ENCODE measurements around the gene POLK.
"Not testable (repeated sequence)": the region's sequence is repeated elsewhere in the genome, so short reads cannot be mapped to it uniquely, and the experiment has no call there.

The POLK gene

GRCh38 chr5:75584641-75585040 lies 73.0 kb downstream of the POLK start:
- H3K4me3 ChIP-seq (ENCODE audit: low read depth, low read length) = no peak overlapping the region
- TF ChIP-seq, protein P1, sequence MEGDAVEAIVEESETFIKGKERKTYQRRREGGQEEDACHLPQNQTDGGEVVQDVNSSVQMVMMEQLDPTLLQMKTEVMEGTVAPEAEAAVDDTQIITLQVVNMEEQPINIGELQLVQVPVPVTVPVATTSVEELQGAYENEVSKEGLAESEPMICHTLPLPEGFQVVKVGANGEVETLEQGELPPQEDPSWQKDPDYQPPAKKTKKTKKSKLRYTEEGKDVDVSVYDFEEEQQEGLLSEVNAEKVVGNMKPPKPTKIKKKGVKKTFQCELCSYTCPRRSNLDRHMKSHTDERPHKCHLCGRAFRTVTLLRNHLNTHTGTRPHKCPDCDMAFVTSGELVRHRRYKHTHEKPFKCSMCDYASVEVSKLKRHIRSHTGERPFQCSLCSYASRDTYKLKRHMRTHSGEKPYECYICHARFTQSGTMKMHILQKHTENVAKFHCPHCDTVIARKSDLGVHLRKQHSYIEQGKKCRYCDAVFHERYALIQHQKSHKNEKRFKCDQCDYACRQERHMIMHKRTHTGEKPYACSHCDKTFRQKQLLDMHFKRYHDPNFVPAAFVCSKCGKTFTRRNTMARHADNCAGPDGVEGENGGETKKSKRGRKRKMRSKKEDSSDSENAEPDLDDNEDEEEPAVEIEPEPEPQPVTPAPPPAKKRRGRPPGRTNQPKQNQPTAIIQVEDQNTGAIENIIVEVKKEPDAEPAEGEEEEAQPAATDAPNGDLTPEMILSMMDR (IDR thresholded peaks at IDR 0.05; ENCODE audit: borderline replicate concordance, insufficient read depth, low read depth, low read length) = no peak

- TF ChIP-seq, protein P1 (IDR thresholded peaks at IDR 0.05; ENCODE audit: borderline replicate concordance, insufficient read depth, low read depth, low read length) = no peak
- no peak overlapping the region for H3K4me3 ChIP-seq (ENCODE audit: low read depth, low read length)
These were observed 77.0 kb downstream of the POLK start for GRCh38 chr5:75588666-75589065.

GRCh38 chr5:75600535-75600934 lies 88.8 kb downstream of the POLK start:
- no peak overlapping the region for H3K4me3 ChIP-seq (ENCODE audit: low read depth, low read length)
- TF ChIP-seq, protein P1 (IDR thresholded peaks at IDR 0.05; ENCODE audit: borderline replicate concordance, insufficient read depth, low read depth, low read length) = no peak

DNA sequence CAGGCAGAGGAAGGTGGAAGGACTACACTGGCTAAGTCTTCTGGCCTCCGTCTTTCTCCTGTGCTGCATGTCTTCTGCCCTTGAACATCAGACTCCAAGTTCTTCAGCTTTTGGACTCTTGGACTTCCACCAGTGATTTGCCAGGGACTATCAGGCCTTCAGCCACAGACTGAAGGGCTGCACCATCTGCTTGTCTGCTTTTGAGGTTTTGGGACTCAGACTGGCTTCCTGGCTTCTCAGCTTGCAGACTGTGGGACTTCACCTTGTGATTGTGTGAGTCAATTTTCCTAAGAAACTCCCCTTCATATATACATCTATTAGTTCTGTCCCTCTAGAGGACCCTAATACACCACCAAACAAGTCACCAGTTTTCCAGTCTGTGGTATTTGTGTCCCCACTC lies 89.9 kb downstream of the POLK start:
- H3K4me3 ChIP-seq (ENCODE audit: low read depth, low read length) = no peak overlapping the region
- TF ChIP-seq, protein P1 (IDR thresholded peaks at IDR 0.05; ENCODE audit: borderline replicate concordance, insufficient read depth, low read depth, low read length) = no peak

DNA sequence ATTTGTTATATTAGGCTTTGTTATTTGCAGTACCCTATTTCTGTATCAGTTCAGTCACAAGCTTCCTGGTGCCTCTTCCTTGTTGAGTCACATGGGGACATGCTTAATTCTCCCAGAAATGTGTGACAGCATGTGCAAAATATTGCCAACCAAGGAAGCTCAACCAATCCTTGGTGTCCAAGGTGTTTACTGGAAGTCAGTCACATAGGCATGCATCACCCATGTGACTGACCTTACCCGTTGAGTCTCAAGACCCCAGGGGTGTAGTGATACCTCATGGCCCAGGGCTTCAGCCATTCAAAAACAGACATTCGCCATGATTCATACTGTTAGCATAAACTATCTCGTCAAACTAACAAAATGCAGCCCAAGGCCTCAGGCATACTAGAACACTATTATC lies 90.3 kb downstream of the POLK start:
- TF ChIP-seq, protein P1 (IDR thresholded peaks at IDR 0.05; ENCODE audit: borderline replicate concordance, insufficient read depth, low read depth, low read length) = no peak

GRCh38 chr5:75603371-75603770 lies 91.7 kb downstream of the POLK start:
- H3K4me3 ChIP-seq (ENCODE audit: low read depth, low read length) = no peak overlapping the region
- TF ChIP-seq, protein P1 (IDR thresholded peaks at IDR 0.05; ENCODE audit: borderline replicate concordance, insufficient read depth, low read depth, low read length) = no peak

More for the DNA sequence above, 90.3 kb downstream of the POLK start:
- no peak overlapping the region for H3K4me3 ChIP-seq (ENCODE audit: low read depth, low read length)

GRCh38 chr5:75603821-75604220 lies 92.1 kb downstream of the POLK start:
- H3K4me3 ChIP-seq (ENCODE audit: low read depth, low read length) = no peak overlapping the region
- TF ChIP-seq, protein P1 (IDR thresholded peaks at IDR 0.05; ENCODE audit: borderline replicate concordance, insufficient read depth, low read depth, low read length) = no peak

- H3K4me3 ChIP-seq (ENCODE audit: low read depth, low read length) = not testable (repeated sequence)
These were observed 95.7 kb downstream of the POLK start for GRCh38 chr5:75607341-75607740.

All from GM12875 (cell line).